HL-60 (cell line): ENCODE data around the gene GSTT4.
A peak's percentile ranks its signal among the peaks of the same experiment; 100 is the strongest.
"Not testable (repeated sequence)": the region's sequence is repeated elsewhere in the genome, so short reads cannot be mapped to it uniquely, and the experiment has no call there.

Experiments used
- DNase-seq, 2 experiments: peaks; one replicate each; pipeline ENCODE4 v3.0.0-alpha.2; 2010 to 2020; ENCODE audit warnings: low read depth in 1 of 2, low spot score in 1 of 2
- H3K27ac ChIP-seq: fragments of 250-450 bp; sonication (Bioruptor Pico); replicated peaks from 2 replicates; pipeline ENCODE4 v1.5.1; 2020; ENCODE audit warnings: mild to moderate bottlenecking, moderate library complexity
- H3K27me3 ChIP-seq: fragments of 250-450 bp; sonication (Bioruptor Pico); 2 replicates; pipeline ENCODE4 v1.5.1; 2021; ENCODE audit warnings: mild to moderate bottlenecking, moderate library complexity; ENCODE audit not compliant: insufficient read depth, poor library complexity, severe bottlenecking
- H3K4me3 ChIP-seq: replicated peaks from 2 replicates; pipeline ENCODE4 v1.5.1; 2011; ENCODE audit warnings: mild to moderate bottlenecking, control low read depth, low read length; ENCODE audit not compliant: insufficient read depth
- CTCF ChIP-seq: IDR thresholded peaks from one replicate; pipeline ENCODE4 v1.5.1; 2011; ENCODE audit warnings: low read length, control low read depth, inconsistent platforms; ENCODE audit not compliant: insufficient read depth
- GABPA ChIP-seq: IDR thresholded peaks from 2 replicates; pipeline ENCODE4 v1.6.1; 2012; ENCODE audit warnings: low read depth
- POLR2AphosphoS5 ChIP-seq: IDR thresholded peaks from 2 replicates; pipeline ENCODE4 v1.6.1; 2012; ENCODE audit warnings: low read depth
- REST ChIP-seq: IDR thresholded peaks from 2 replicates; pipeline ENCODE4 v1.6.1; 2012; ENCODE audit warnings: low read depth; ENCODE audit not compliant: insufficient replicate concordance
- SPI1 ChIP-seq: IDR thresholded peaks from 2 replicates; pipeline ENCODE4 v1.6.1; 2012; ENCODE audit warnings: low read depth, mild to moderate bottlenecking, borderline replicate concordance

Gene GSTT4

GRCh38 chr22:24049211-24049610, 44.0 kb upstream of the GSTT4 start:
- Histone ChIP-seq H3K27me3 (no peaks in the 10 kb centered on the region), H3K4me3 (no peak overlapping the region), H3K27ac (no peak overlapping the region)
- no peak for TF ChIP-seq CTCF
- TF ChIP-seq POLR2AphosphoS5, result no peak
- no peak for TF ChIP-seq SPI1
- no peak for TF ChIP-seq REST
- TF ChIP-seq GABPA, result no peak
- DNase-seq, result no peak

- DNase-seq, result no peak
- H3K27ac ChIP-seq, result no peak overlapping the region
- H3K4me3 ChIP-seq, result no peak overlapping the region
- H3K27me3 ChIP-seq, result no peaks in the 10 kb centered on the region
- no peak for TF ChIP-seq GABPA
- no peak for TF ChIP-seq REST
- no peak for TF ChIP-seq SPI1
- no peak for TF ChIP-seq CTCF
- TF ChIP-seq POLR2AphosphoS5, result no peak
Observed at GRCh38 chr22:24046024-24046423, 40.8 kb upstream of the GSTT4 start.

- DNase-seq, result peak in 1 of 2 experiments; percentile 14
- TF ChIP-seq CTCF, result no peak
- no peak for TF ChIP-seq SPI1
- TF ChIP-seq REST, result no peak
- no peak for TF ChIP-seq GABPA
- TF ChIP-seq POLR2AphosphoS5, result no peak
- Histone ChIP-seq H3K27ac (no peak overlapping the region), H3K4me3 (no peak overlapping the region), H3K27me3 (no peaks in the 10 kb centered on the region)
Observed at GRCh38 chr22:24043958-24044357, 38.7 kb upstream of the GSTT4 start.

- DNase-seq, H3K27me3 ChIP-seq, H3K4me3 ChIP-seq, H3K27ac ChIP-seq: not testable (repeated sequence)
Observed at GRCh38 chr22:24043465-24043864, 38.2 kb upstream of the GSTT4 start.
